MCF 10A (cell line): ENCODE measurements around the gene COG4. TPM values are rescaled to one million over a fixed set of nuclear protein-coding genes. Genes with fewer than 3 reads are reported as not detected.

ENCODE experiments used
- BruUV-seq: library from RNA; stranded (reverse); fragments of 400-500 nt; replicated peaks from 2 replicates; lab custom pipeline; 2021; lab: Mats Ljungman, UMichigan
- CTCF ChIA-PET: fragments of 300-600 bp; sonication (Branson Sonifier 250); formaldehyde crosslinking; extraction: SDS; loops from one replicate; lab custom pipeline; 2021; ENCODE audit warnings: antibody characterized with exemption, inconsistent platforms; lab: Yijun Ruan, JAX
- POLR2A ChIA-PET: fragments of 300-600, 350-650 bp; sonication (Branson Sonifier 250); formaldehyde crosslinking; extraction: SDS; loops from one replicate; lab custom pipeline; 2020; ENCODE audit warnings: antibody characterized with exemption, inconsistent platforms; lab: Yijun Ruan, JAX
- DNase-seq: peaks from one replicate; pipeline ENCODE4 v3.0.0-alpha.2; 2018; ENCODE audit not compliant: unreplicated experiment
- H3K27ac Mint-ChIP-seq: one replicate; pipeline ENCODE4 v1.8.0; 2022; ENCODE audit warnings: mild to moderate bottlenecking, low read depth, mixed read lengths; ENCODE audit not compliant: unreplicated experiment
- H3K27me3 Mint-ChIP-seq: one replicate; pipeline ENCODE4 v1.8.0; 2022; ENCODE audit warnings: mixed read lengths; ENCODE audit not compliant: insufficient read depth, unreplicated experiment
- H3K36me3 Mint-ChIP-seq: one replicate; pipeline ENCODE4 v1.8.0; 2022; ENCODE audit warnings: mild to moderate bottlenecking, moderate library complexity, mixed read lengths; ENCODE audit not compliant: insufficient read depth, unreplicated experiment
- H3K4me1 Mint-ChIP-seq: one replicate; pipeline ENCODE4 v1.8.0; 2022; ENCODE audit warnings: mixed read lengths; ENCODE audit not compliant: insufficient read depth, unreplicated experiment
- H3K4me3 Mint-ChIP-seq: one replicate; pipeline ENCODE4 v1.8.0; 2022; ENCODE audit warnings: mild to moderate bottlenecking, moderate library complexity, mixed read lengths; ENCODE audit not compliant: unreplicated experiment
- H3K9me3 Mint-ChIP-seq: one replicate; pipeline ENCODE4 v1.8.0; 2022; ENCODE audit warnings: mixed read lengths; ENCODE audit not compliant: unreplicated experiment
- CTCF ChIP-seq: fragments of 200-600 bp; IDR thresholded peaks from one replicate; pipeline ENCODE4 v1.8.0; 2022; ENCODE audit warnings: antibody characterized with exemption, mild to moderate bottlenecking; ENCODE audit not compliant: unreplicated experiment
- intact Hi-C: fragments of 100-400 bp; cut with micrococcal nuclease; formaldehyde crosslinking; loops from 2 replicates; pipeline ENCODE4 v1.14.1; 2022
- total RNA-seq: library from RNA; stranded (reverse); gene quantifications from 2 replicates; pipeline ENCODE4 v1.2.3, GENCODE V29; 2022

The COG4 gene
- total RNA-seq, 1 experiment from 2014 or later: 62.2 TPM

DNA sequence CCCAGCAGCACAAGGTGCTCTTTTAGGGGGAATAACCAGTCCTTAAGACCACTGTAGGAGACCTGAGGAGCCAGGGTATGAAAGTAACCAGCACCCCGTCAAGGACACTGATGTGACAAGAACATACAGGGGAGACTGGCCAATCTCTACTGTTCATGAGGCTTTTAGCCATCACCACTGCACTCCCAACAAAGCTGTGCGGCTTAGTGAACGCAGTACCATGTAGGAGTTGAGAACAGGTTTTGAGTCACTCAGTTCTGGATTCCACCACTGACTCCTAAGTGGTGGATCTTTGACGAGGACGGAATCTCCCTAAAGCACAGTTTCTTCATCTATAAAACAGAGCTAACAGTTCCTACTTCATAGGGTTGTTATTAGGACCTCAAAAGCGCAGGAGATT, 26.8 kb downstream of the COG4 start:
- no TSS peak for BruUV-seq
- TF ChIP-seq CTCF: no peak
- H3K4me1 Mint-ChIP-seq: peaks cover 6% of the 10 kb centered on the region
- intact Hi-C loops: no loop called here
- peaks cover 69% of the 10 kb centered on the region for H3K36me3 Mint-ChIP-seq
- no peak for DNase-seq
- no peaks in the 10 kb centered on the region for H3K9me3 Mint-ChIP-seq
- ChIA-PET POLR2A (interaction anchor here (1.0 to 1.1 kb wide), 2 partner anchors 19 to 115 kb away, joined by 4 to 5 read pairs; no protein-coding TSS in a partner anchor), CTCF (no interaction called here)
- no peak overlapping the region for H3K4me3 Mint-ChIP-seq
- H3K27me3 Mint-ChIP-seq: no peaks in the 10 kb centered on the region
- H3K27ac Mint-ChIP-seq: no peak overlapping the region

- no peak overlapping the region for H3K27ac Mint-ChIP-seq
- H3K27me3 Mint-ChIP-seq: no peaks in the 10 kb centered on the region
- ChIA-PET CTCF (interaction anchor here (0.6 to 0.7 kb wide), 2 partner anchors 11 to 16 kb away, joined by 3 to 4 read pairs; no protein-coding TSS in a partner anchor), POLR2A (interaction anchor here (1.2 kb wide), 1 partner anchor 114 kb away, joined by 3 read pairs; no protein-coding TSS in a partner anchor)
- no TSS peak for BruUV-seq
- no peak overlapping the region for H3K4me3 Mint-ChIP-seq
- TF ChIP-seq CTCF: no peak
- peaks cover 66% of the 10 kb centered on the region for H3K36me3 Mint-ChIP-seq
- DNase-seq: no peak
- intact Hi-C loops: no loop called here
- H3K4me1 Mint-ChIP-seq: peaks cover 6% of the 10 kb centered on the region
- H3K9me3 Mint-ChIP-seq: no peaks in the 10 kb centered on the region
These were observed 27.8 kb downstream of the COG4 start for GRCh38 chr16:70495425-70496182.

- Mint-ChIP-seq H3K9me3 (no peaks in the 10 kb centered on the region), H3K4me1 (peaks cover 6% of the 10 kb centered on the region), H3K27me3 (no peaks in the 10 kb centered on the region), H3K36me3 (peaks cover 66% of the 10 kb centered on the region), H3K4me3 (no peak overlapping the region), H3K27ac (no peak overlapping the region)
- ChIA-PET CTCF (interaction anchor here (0.6 kb wide), 1 partner anchor 17 kb away, joined by 4 read pairs; no protein-coding TSS in a partner anchor), POLR2A (interaction anchor here (1.2 to 1.3 kb wide), 2 partner anchors 113 to 148 kb away, joined by 3 read pairs; partner anchors contain the start of gene DDX19A)
- TF ChIP-seq CTCF: no peak
- no peak for DNase-seq
- BruUV-seq: no TSS peak
- intact Hi-C loops: no loop called here
These were observed 28.6 kb downstream of the COG4 start for GRCh38 chr16:70494777-70495176.

DNA sequence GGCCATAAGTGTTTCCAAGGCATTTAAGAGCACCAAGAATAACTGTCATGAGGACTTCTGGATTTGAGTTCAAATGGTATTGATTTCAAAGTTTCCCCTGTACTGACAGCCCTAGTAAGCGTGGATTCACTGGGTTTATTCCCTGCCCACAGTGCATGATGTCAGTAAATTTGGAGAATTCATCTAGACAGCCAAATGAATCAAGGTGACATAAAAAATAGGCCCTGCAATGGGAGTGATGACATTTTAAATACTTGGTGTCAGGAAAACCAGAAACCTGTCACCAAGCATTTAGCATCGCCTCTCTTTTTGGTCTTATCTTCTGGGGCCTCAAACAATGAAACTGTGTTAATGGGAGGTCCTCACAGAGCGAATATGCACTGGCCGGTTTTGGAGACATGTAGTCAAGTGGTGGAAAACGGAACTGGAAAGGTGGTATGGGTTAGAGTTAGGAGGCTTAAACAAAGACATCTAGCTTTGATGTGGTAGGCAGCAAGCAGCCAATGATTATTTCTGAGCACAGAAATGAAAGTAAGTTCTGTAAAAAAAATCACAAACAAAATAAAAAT, 29.1 kb downstream of the COG4 start:
- POLR2A ChIA-PET: interaction anchor here (0.9 to 1.3 kb wide), 3 partner anchors 12 to 148 kb away, joined by 3 read pairs; partner anchors contain the start of gene DDX19A
- no peak for TF ChIP-seq CTCF
- no peak for DNase-seq
- H3K4me3 Mint-ChIP-seq: no peak overlapping the region
- H3K9me3 Mint-ChIP-seq: no peaks in the 10 kb centered on the region
- H3K4me1 Mint-ChIP-seq: peaks cover 6% of the 10 kb centered on the region
- H3K36me3 Mint-ChIP-seq: peaks cover 67% of the 10 kb centered on the region
- H3K27me3 Mint-ChIP-seq: no peaks in the 10 kb centered on the region
- CTCF ChIA-PET: no interaction called here
- no TSS peak for BruUV-seq
- intact Hi-C loops: no loop called here
- H3K27ac Mint-ChIP-seq: no peak overlapping the region
